PC-3 (cell line): ENCODE measurements around the gene PGF. TPM values are rescaled to one million over a fixed set of nuclear protein-coding genes. Genes with fewer than 3 reads are reported as not detected.

Experiments used
- ATAC-seq: fragments of 200-7000 bp; cut with Tn5 transposase; 2 replicates; pipeline ENCODE4 v1.9.1; 2020; ENCODE audit warnings: mild to moderate bottlenecking, moderate library complexity
- BruUV-seq: library from RNA; stranded (reverse); fragments of 400-500 nt; replicated peaks from 2 replicates; lab custom pipeline; 2021; lab: Mats Ljungman, UMichigan
- CTCF ChIA-PET: fragments of 300-600 bp; sonication (Branson Sonifier 250); formaldehyde crosslinking; loops from one replicate; lab custom pipeline; 2022; ENCODE audit warnings: antibody characterized with exemption; lab: Charles Lee
- POLR2A ChIA-PET: fragments of 300-600 bp; sonication (Branson Sonifier 250); formaldehyde crosslinking; loops from one replicate; lab custom pipeline; 2022; ENCODE audit warnings: antibody characterized with exemption; ENCODE audit not compliant: unreplicated experiment; lab: Charles Lee
- DNase-seq: peaks from one replicate; pipeline ENCODE4 v3.0.0-alpha.2; 2015
- H2AFZ ChIP-seq: fragments of 300-600 bp; sonication (generic); 2 replicates; pipeline ENCODE4 v1.6.0; 2016; ENCODE audit warnings: antibody characterized with exemption, low read length
- H3F3A ChIP-seq: fragments of 300-600 bp; sonication (generic); one replicate; pipeline ENCODE4 v1.6.0; 2017; ENCODE audit warnings: antibody characterized with exemption, low read length, control low read depth, mild to moderate bottlenecking; ENCODE audit not compliant: unreplicated experiment
- H3K27ac ChIP-seq: fragments of 300-600 bp; sonication (generic); 2 replicates; pipeline ENCODE4 v1.5.1; 2016; ENCODE audit warnings: mild to moderate bottlenecking, low read length
- H3K27me3 ChIP-seq: fragments of 300-600 bp; sonication (generic); 2 replicates; pipeline ENCODE4 v1.6.1; 2016; ENCODE audit warnings: low read length, mixed read lengths
- H3K36me3 ChIP-seq: fragments of 300-600 bp; sonication (generic); 2 replicates; pipeline ENCODE4 v1.6.1; 2016; ENCODE audit warnings: low read depth, mixed run types, low read length, mixed read lengths
- H3K4me1 ChIP-seq: fragments of 300-600 bp; sonication (generic); 2 replicates; pipeline ENCODE4 v1.5.1; 2016; ENCODE audit warnings: low read length; ENCODE audit not compliant: insufficient read depth
- H3K4me2 ChIP-seq: fragments of 300-600 bp; sonication (generic); 2 replicates; pipeline ENCODE4 v1.6.0; 2016; ENCODE audit warnings: low read length
- H3K4me3 ChIP-seq: fragments of 300-600 bp; sonication (generic); 2 replicates; pipeline ENCODE4 v1.5.1; 2016; ENCODE audit warnings: mild to moderate bottlenecking, low read length, mixed read lengths
- H3K79me2 ChIP-seq: fragments of 300-600 bp; sonication (generic); 2 replicates; pipeline ENCODE4 v1.6.1; 2017; ENCODE audit warnings: low read length, mixed read lengths
- H3K9ac ChIP-seq: fragments of 300-600 bp; sonication (generic); 2 replicates; pipeline ENCODE4 v1.6.0; 2016; ENCODE audit warnings: mild to moderate bottlenecking, low read length
- H3K9me2 ChIP-seq: fragments of 300-600 bp; sonication (generic); replicated peaks from 2 replicates; pipeline ENCODE4 v1.6.1; 2016; ENCODE audit warnings: mixed run types, low read length, mixed read lengths
- H3K9me3 ChIP-seq: fragments of 300-600 bp; sonication (generic); 2 replicates; pipeline ENCODE4 v1.6.1; 2016; ENCODE audit warnings: low read length, mixed read lengths
- H4K20me1 ChIP-seq: fragments of 300-600 bp; sonication (generic); 2 replicates; pipeline ENCODE4 v1.6.1; 2016; ENCODE audit warnings: low read length, mixed read lengths
- CTCF ChIP-seq: fragments of 300-600 bp; sonication (generic); conservative IDR thresholded peaks from 2 replicates; pipeline ENCODE4 v1.5.1; 2017; ENCODE audit warnings: antibody characterized with exemption, low read depth, mild to moderate bottlenecking, low read length
- EZH2 ChIP-seq: fragments of 300-600 bp; sonication (generic); IDR thresholded peaks from one replicate; pipeline ENCODE4 v1.6.1; 2017; ENCODE audit warnings: antibody characterized with exemption, mild to moderate bottlenecking, low read length; ENCODE audit not compliant: unreplicated experiment
- EZH2phosphoT487 ChIP-seq: fragments of 300-600 bp; sonication (generic); IDR thresholded peaks from 2 replicates; pipeline ENCODE4 v1.6.1; 2018; ENCODE audit warnings: mild to moderate bottlenecking, antibody characterized with exemption, low read length, borderline replicate concordance
- intact Hi-C: fragments of 100-400 bp; cut with micrococcal nuclease; formaldehyde crosslinking; loops from 2 replicates; pipeline ENCODE4 v1.9.0; 2023
- total RNA-seq: library from RNA; depleted of rRNA; stranded (reverse); fragments of >200 nt; gene quantifications from 2 replicates; pipeline ENCODE4 v1.2.3, GENCODE V29; 2014

The PGF gene
- total RNA-seq, 1 experiment from 2014 or later: 0.26 TPM

GRCh38 chr14:74898694-74899093 is 56.7 kb downstream of the PGF start:
- intact Hi-C loops: no loop called here
- no peak for ATAC-seq
- no peak overlapping the region for H3K4me3 ChIP-seq
- TF ChIP-seq CTCF (no peak), EZH2 (no peak), EZH2phosphoT487 (no peak)
- H3K9ac ChIP-seq: no peak overlapping the region
- H3K27ac ChIP-seq: no peak overlapping the region
- H3K27me3 ChIP-seq: no peaks in the 10 kb centered on the region
- no peaks in the 10 kb centered on the region for H4K20me1 ChIP-seq
- DNase-seq: no peak
- POLR2A ChIA-PET: interaction anchor here (0.6 kb wide), 1 partner anchor 416 kb away, joined by 4 read pairs; no protein-coding TSS in a partner anchor
- no peak overlapping the region for H2AFZ ChIP-seq
- H3K9me3 ChIP-seq: no peaks in the 10 kb centered on the region
- H3K36me3 ChIP-seq: peaks cover 85% of the 10 kb centered on the region
- no peaks in the 10 kb centered on the region for H3F3A ChIP-seq
- H3K4me1 ChIP-seq: no peaks in the 10 kb centered on the region
- no TSS peak for BruUV-seq
- no peaks in the 10 kb centered on the region for H3K9me2 ChIP-seq
- H3K4me2 ChIP-seq: no peak overlapping the region
- CTCF ChIA-PET: no interaction called here
- H3K79me2 ChIP-seq: no peaks in the 10 kb centered on the region

- H3K27ac ChIP-seq: no peak overlapping the region
- no TSS peak for BruUV-seq
- TF ChIP-seq EZH2 (no peak), EZH2phosphoT487 (no peak), CTCF (no peak)
- intact Hi-C loops: no loop called here
- no peak overlapping the region for H2AFZ ChIP-seq
- no peaks in the 10 kb centered on the region for H3K79me2 ChIP-seq
- ChIA-PET CTCF (no interaction called here), POLR2A (interaction anchor here (0.6 kb wide), 1 partner anchor 417 kb away, joined by 4 read pairs; no protein-coding TSS in a partner anchor)
- no peaks in the 10 kb centered on the region for H3K9me2 ChIP-seq
- no peaks in the 10 kb centered on the region for H3K4me1 ChIP-seq
- H3K4me3 ChIP-seq: no peak overlapping the region
- H3K4me2 ChIP-seq: no peak overlapping the region
- H3F3A ChIP-seq: no peaks in the 10 kb centered on the region
- DNase-seq (no peak), ATAC-seq (no peak)
- H3K9me3 ChIP-seq: no peaks in the 10 kb centered on the region
- peaks cover 89% of the 10 kb centered on the region for H3K36me3 ChIP-seq
- H3K27me3 ChIP-seq: no peaks in the 10 kb centered on the region
- H4K20me1 ChIP-seq: no peaks in the 10 kb centered on the region
- no peak overlapping the region for H3K9ac ChIP-seq
Measured at GRCh38 chr14:74898083-74898482, 57.3 kb downstream of the PGF start.

GRCh38 chr14:74897642-74898041 is 57.8 kb downstream of the PGF start:
- Histone ChIP-seq H3K4me3 (no peak overlapping the region), H3K27ac (no peak overlapping the region), H2AFZ (no peak overlapping the region), H3K79me2 (no peaks in the 10 kb centered on the region), H3K27me3 (no peaks in the 10 kb centered on the region), H3K9me3 (no peaks in the 10 kb centered on the region), H3K36me3 (peaks cover 90% of the 10 kb centered on the region), H3K9ac (no peak overlapping the region), H3K4me1 (no peaks in the 10 kb centered on the region), H3F3A (no peaks in the 10 kb centered on the region), H3K4me2 (no peak overlapping the region), H3K9me2 (no peaks in the 10 kb centered on the region), H4K20me1 (no peaks in the 10 kb centered on the region)
- DNase-seq (no peak), ATAC-seq (no peak)
- no TSS peak for BruUV-seq
- ChIA-PET CTCF (no interaction called here), POLR2A (interaction anchor here (0.6 kb wide), 1 partner anchor 18 kb away, joined by 10 read pairs; no protein-coding TSS in a partner anchor)
- intact Hi-C loops: no loop called here
- TF ChIP-seq EZH2phosphoT487 (no peak), EZH2 (no peak), CTCF (no peak)
